ENCODE measurements around the gene MAN2A2.

GRCh38 chr15:90956274-90957030, 53.4 kb downstream of the MAN2A2 start:
- TF ChIP-seq, protein P1, sequence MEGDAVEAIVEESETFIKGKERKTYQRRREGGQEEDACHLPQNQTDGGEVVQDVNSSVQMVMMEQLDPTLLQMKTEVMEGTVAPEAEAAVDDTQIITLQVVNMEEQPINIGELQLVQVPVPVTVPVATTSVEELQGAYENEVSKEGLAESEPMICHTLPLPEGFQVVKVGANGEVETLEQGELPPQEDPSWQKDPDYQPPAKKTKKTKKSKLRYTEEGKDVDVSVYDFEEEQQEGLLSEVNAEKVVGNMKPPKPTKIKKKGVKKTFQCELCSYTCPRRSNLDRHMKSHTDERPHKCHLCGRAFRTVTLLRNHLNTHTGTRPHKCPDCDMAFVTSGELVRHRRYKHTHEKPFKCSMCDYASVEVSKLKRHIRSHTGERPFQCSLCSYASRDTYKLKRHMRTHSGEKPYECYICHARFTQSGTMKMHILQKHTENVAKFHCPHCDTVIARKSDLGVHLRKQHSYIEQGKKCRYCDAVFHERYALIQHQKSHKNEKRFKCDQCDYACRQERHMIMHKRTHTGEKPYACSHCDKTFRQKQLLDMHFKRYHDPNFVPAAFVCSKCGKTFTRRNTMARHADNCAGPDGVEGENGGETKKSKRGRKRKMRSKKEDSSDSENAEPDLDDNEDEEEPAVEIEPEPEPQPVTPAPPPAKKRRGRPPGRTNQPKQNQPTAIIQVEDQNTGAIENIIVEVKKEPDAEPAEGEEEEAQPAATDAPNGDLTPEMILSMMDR (IDR thresholded peaks at IDR 0.05): peak; percentile 84 to 98
- TF ChIP-seq POLR2AphosphoS5 (IDR thresholded peaks at IDR 0.05): no peak
- no peak for TF ChIP-seq POLR2A (IDR thresholded peaks at IDR 0.05)
- no peak for TF ChIP-seq EP300 (IDR thresholded peaks at IDR 0.05)
